Retina (tissue), 1 donor: Measurements from ENCODE around the gene IMMP2L.
"Not testable (repeated sequence)": the region's sequence is repeated elsewhere in the genome, so short reads cannot be mapped to it uniquely, and the experiment has no call there.

Source experiments
- DNase-seq: peaks from one replicate; pipeline ENCODE4 v3.0.0-alpha.2; 2016

Gene IMMP2L

GRCh38 chr7:111554086-111554485 is 8.2 kb downstream of the IMMP2L start:
- no peak for DNase-seq

- DNase-seq = no peak
These were observed 21.2 kb downstream of the IMMP2L start for GRCh38 chr7:111541067-111541466.

- DNase-seq = no peak
These were observed 22.0 kb downstream of the IMMP2L start for GRCh38 chr7:111540199-111540815.

- no peak for DNase-seq
These were observed 25.2 kb downstream of the IMMP2L start for GRCh38 chr7:111537134-111537533.

GRCh38 chr7:111535142-111535870 is 27.0 kb downstream of the IMMP2L start:
- no peak for DNase-seq

GRCh38 chr7:111532625-111533024 is 29.7 kb downstream of the IMMP2L start:
- DNase-seq = no peak

GRCh38 chr7:111531993-111532392 is 30.3 kb downstream of the IMMP2L start:
- no peak for DNase-seq

GRCh38 chr7:111530356-111530668 is 32.0 kb downstream of the IMMP2L start:
- DNase-seq = no peak

GRCh38 chr7:111529507-111530355 is 32.6 kb downstream of the IMMP2L start:
- DNase-seq = no peak

- DNase-seq = no peak
These were observed 34.0 kb downstream of the IMMP2L start for GRCh38 chr7:111528331-111528730.

GRCh38 chr7:111527545-111527944 is 34.7 kb downstream of the IMMP2L start:
- DNase-seq = no peak

- no peak for DNase-seq
These were observed 37.2 kb downstream of the IMMP2L start for GRCh38 chr7:111525100-111525499.

GRCh38 chr7:111521660-111522059 is 40.6 kb downstream of the IMMP2L start:
- no peak for DNase-seq

GRCh38 chr7:111518264-111518663 is 44.0 kb downstream of the IMMP2L start:
- no peak for DNase-seq

GRCh38 chr7:111517549-111517951 is 44.7 kb downstream of the IMMP2L start:
- no peak for DNase-seq

- no peak for DNase-seq
These were observed 45.7 kb downstream of the IMMP2L start for GRCh38 chr7:111516612-111517011.

- no peak for DNase-seq
These were observed 48.7 kb downstream of the IMMP2L start for GRCh38 chr7:111513566-111513965.

- no peak for DNase-seq
These were observed 50.4 kb downstream of the IMMP2L start for GRCh38 chr7:111511845-111512244.

- DNase-seq = no peak
These were observed 51.5 kb downstream of the IMMP2L start for GRCh38 chr7:111510584-111511378.

GRCh38 chr7:111510062-111510461 is 52.2 kb downstream of the IMMP2L start:
- no peak for DNase-seq

GRCh38 chr7:111509288-111509687 is 53.0 kb downstream of the IMMP2L start:
- DNase-seq = no peak

GRCh38 chr7:111508387-111508786 is 53.9 kb downstream of the IMMP2L start:
- DNase-seq = no peak

- DNase-seq = not testable (repeated sequence)
These were observed 56.9 kb downstream of the IMMP2L start for GRCh38 chr7:111505422-111505821.
